CD4-positive, alpha-beta T cell treated with Interleukin-15 for 1 hour (primary cell): ENCODE measurements around the gene FTCD.

ENCODE experiments used
- DNase-seq: peaks from one replicate; pipeline ENCODE4 v3.0.0-alpha.2; 2020

FTCD gene

DNA sequence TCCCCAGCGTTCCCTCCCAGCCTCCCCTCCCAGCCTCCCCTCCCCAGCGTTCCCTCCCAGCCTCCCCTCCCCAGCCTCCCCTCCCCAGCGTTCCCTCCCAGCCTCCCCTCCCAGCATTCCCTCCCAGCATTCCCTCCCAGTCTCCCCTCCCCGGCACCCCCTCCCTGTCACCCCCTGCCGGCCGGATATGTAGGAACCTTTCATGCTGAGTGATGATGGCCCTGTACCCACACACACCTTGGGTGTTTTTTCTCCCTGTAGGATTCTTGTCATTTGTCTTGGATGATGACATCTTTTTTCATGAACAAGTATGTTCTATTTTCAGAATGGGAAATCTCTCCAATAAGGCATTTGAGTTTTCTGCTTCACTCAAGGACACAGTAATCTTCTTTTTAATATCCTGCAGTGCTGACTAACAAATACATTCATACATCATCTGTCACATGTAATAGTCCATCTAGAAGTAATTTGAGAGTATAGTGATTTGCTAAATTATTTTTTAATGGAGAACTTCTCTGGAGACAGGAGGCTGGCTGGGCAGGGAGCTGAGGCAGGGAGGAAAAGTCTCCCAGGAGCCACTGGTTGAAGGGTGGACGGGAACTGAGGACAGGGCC is 19.5 kb downstream of the FTCD start:
- DNase-seq: no peak

DNA sequence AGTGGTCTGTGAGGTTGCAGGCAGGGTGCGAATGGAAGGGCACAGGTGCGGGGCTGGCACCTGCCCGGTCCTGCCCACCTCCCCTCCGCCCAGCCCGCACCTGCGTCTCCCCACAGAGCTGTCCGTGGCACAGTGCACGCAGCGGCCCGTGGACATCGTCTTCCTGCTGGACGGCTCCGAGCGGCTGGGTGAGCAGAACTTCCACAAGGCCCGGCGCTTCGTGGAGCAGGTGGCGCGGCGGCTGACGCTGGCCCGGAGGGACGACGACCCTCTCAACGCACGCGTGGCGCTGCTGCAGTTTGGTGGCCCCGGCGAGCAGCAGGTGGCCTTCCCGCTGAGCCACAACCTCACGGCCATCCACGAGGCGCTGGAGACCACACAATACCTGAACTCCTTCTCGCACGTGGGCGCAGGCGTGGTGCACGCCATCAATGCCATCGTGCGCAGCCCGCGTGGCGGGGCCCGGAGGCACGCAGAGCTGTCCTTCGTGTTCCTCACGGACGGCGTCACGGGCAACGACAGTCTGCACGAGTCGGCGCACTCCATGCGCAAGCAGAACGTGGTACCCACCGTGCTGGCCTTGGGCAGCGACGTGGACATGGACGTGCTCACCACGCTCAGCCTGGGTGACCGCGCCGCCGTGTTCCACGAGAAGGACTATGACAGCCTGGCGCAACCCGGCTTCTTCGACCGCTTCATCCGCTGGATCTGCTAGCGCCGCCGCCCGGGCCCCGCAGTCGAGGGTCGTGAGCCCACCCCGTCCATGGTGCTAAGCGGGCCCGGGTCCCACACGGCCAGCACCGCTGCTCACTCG is 23.3 kb downstream of the FTCD start:
- DNase-seq: no peak

DNA sequence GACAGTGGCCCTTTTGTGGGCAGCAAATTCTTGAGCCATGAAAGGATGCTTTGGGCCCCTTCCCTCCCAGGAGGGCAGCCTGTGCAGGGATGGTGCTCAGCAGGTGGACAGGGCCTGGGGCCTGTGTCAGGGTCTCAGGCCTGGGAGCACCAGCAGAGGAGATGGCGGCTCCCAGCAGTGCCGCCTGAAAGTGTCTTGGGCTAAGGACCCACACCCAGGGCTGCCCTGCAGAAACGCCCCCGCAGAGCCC is 23.9 kb downstream of the FTCD start:
- no peak for DNase-seq

DNA sequence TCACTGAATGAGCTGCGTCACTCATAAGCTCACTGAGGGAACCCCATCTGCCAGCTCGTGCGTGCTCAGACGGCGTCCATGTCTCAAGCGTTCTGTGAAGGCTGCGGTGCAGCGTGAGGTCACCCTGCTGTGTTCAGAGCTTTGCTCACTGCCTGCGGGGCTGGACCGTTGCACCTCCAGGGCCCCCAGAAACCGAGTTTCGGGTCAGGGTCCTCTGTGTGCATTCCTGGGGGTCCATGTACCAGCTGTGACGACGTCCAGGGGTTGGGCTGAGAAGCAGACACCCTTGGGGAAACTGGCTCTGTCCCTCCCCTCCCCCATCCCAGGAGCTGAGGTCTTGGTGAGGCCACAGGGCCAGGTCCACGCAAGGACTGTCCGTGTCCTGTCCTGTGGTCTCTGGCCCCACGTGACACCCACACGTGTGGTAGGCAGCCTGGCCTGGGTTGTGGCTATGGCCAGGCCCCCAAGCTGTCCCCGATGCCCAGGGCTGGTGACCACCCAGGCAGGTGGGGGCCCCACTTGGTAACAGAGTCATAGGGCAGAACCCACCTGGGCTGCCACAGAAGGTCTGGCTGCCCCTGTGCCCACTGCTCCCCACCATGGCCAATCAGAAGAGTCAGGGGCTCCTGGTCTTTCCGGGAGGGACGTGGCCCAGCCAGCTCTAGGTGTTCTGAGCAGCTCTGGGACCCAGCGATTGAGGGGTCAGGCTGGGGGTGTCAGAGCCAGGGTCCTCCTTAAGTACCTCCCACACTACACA is 24.4 kb downstream of the FTCD start:
- DNase-seq: no peak

DNA sequence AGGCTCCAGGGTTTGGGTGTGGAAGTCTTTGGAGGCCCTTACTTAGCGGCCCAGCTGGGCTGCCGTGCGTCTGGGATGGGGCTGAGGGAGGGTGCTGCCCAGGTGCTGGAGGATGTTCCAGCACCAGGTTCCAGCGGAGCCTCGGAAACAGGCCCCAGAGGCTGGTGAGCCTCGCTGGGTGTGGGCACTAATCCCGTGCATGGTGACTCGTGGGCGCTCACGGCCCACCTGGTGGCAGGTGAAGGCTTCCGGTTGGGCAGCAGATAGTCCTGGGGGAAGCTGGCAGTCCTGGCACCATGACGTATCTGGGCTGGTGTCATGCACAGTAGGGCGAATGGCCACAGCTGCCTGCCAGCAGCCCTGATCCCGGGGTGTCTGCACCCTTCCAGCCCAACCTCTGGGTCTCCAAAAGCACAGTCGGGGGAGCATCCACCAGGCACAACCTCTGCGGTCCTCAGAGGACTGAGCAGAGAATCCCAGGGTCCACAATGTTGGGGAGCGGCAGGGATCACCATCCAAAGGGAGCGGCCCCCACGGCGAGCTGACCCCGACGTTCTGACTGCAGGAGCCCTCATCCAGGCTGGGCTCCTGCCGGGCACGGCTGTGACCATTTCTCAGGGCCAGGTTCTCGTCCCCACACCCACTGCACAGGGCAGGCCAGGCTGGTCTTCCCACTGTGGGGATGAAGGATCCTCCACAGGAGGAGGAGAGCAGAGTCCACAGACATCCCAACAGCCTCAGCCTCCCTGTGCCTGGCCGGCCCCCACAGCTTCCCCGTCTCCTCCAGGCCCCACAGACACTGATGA is 25.3 kb downstream of the FTCD start:
- DNase-seq: no peak

DNA sequence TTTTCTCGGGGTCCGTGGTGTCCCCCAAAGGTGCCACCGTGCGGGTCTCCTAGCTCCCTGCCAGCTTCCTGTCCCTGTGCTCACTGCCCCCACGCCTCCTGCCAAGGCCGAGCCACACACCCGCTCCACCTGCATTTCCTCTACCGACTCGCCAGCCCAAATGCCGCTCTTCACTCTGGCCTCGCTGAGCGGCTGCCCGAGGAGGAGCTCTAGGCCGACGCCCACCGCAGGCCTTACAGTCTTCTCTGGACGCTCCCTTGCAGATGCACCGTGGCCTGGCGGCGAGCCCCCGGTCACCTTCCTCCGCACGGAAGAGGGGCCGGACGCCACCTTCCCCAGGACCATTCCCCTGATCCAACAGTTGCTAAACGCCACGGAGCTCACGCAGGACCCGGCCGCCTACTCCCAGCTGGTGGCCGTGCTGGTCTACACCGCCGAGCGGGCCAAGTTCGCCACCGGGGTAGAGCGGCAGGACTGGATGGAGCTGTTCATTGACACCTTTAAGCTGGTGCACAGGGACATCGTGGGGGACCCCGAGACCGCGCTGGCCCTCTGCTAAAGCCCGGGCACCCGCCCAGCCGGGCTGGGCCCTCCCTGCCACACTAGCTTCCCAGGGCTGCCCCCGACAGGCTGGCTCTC is 26.3 kb downstream of the FTCD start:
- no peak for DNase-seq

DNA sequence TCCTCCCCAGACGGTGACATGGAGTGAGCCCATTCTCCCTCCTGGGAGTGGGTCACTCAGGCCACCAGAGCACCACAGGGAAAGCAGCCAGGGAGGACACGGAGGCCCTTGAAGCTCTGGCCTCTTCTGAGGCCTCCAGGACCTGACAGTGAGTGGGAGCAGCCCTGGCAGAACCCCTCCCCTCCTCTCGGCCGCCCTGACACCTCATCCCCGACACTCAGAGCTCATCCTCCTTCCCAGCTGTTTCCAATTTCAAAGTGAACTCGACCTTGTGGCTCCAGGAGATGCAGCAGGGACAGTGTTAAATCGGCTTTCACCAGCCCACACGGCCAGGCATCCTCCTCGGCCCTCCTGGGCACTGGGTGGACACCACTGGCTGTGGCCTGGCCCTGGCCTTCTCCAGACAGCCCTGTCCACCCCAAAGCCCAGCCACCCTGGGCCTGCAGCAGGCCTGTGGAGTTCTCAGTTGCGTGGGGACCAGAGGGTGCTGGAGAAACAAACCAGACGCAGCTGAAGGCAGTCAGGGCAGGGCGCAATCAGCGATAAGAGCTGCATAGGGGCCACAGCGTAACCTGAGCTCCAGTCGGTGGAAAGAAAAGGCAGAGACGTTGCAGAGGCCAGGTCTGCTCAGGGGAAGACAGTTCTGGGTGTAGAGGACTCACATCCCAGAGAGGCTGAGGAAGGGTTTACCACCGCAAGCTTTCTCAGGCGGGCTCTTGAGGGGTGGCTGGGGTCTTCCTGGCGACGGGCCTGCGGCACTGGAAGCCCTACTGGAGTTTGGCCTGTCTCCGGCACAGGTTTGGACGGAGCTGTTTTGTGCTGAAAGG is 27.1 kb downstream of the FTCD start:
- DNase-seq: no peak

DNA sequence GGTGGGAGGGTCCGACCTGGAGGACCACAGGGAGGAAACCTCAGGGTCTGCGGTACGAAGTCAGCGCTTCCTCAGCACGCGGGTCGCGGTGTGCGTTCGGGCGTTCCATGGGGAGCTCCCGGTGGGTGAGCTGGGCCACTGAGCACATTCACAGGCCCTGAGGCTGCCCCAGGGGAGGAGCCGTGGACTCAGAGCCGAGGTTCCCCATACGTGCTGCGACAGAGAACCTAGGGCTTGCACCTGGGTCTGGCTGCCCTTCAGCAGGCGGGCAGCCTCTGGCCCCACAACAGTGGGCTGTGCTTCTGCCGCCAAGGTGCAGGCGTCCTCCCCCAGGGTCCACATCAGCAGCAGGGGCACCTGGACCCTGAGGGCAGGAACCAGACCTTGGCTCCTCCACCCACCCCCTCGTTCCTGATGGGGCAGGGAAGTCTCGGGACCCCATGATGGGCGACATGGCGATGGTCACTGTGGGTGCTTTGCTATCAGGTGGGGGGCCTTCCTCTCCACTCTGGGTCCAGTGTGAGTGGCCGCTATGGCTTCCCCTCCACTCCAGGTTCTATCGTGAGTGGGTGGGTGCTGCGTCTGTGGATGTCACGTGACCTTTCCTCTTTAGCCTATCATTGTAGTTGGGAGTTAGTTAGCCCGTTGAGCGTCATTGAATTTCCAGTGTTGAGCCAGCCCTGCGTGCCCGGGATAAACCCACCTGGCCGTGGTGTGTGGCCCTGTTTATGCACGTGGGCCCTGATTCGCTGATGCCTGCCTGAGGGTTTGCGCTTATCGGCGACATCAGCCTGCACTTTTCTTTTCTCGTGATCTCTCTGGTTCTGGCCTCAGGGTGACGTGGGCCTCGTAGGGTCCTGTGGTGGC is 27.9 kb downstream of the FTCD start:
- peak; percentile 14 for DNase-seq

DNA sequence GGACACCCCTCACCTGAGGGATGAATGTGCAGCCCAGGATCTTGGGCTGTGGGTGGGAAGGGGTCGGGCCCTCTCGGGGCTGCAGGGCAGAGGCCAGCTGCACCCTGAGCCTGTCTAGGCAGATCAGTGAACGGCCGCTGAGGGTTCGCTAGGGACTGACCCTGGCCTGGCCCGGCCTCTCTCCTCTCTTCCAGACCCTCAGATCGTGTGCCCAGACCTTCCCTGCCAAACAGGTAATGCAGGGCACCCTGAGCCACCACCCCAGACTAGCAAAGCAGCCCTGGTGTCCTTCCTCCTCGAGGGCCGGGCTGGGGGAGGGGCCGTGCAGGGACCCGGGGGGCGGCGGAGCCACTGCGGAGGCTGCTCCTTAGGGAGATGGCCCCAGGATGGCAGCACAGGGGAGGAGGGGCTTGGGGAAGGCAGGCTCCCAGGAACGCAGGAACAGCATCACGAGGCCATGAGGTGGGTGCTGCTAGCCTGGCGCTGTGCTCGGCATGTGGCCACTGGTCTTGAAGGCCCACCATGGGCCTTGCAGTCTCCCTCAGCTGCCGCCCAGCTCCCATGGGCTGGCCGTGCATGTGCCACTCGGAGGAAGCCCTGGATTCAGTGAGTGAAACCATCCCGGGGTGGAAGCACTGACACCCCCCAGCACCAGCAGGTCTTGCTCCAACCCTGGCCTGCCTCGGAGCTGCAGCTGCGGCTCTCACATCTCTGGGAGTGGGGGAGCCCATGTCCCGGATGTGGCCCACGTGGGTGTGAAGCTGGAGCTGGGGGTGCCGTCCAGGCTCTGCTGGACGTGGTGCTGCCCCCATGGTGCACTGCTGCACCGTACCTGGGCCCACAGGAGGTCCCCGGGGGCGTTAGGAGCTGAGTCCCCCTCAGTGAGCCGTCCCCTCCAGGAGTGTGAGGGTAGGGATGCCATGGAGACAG is 28.8 kb downstream of the FTCD start:
- DNase-seq: peak; percentile 14

DNA sequence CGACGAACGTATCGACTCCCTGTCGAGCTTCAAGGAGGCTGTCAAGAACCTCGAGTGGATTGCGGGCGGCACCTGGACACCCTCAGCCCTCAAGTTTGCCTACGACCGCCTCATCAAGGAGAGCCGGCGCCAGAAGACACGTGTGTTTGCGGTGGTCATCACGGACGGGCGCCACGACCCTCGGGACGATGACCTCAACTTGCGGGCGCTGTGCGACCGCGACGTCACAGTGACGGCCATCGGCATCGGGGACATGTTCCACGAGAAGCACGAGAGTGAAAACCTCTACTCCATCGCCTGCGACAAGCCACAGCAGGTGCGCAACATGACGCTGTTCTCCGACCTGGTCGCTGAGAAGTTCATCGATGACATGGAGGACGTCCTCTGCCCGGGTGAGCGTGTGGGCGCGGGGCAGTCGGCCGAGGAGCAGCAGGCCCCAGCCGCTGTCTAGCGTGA is 29.5 kb downstream of the FTCD start:
- peak; percentile 7 for DNase-seq

DNA sequence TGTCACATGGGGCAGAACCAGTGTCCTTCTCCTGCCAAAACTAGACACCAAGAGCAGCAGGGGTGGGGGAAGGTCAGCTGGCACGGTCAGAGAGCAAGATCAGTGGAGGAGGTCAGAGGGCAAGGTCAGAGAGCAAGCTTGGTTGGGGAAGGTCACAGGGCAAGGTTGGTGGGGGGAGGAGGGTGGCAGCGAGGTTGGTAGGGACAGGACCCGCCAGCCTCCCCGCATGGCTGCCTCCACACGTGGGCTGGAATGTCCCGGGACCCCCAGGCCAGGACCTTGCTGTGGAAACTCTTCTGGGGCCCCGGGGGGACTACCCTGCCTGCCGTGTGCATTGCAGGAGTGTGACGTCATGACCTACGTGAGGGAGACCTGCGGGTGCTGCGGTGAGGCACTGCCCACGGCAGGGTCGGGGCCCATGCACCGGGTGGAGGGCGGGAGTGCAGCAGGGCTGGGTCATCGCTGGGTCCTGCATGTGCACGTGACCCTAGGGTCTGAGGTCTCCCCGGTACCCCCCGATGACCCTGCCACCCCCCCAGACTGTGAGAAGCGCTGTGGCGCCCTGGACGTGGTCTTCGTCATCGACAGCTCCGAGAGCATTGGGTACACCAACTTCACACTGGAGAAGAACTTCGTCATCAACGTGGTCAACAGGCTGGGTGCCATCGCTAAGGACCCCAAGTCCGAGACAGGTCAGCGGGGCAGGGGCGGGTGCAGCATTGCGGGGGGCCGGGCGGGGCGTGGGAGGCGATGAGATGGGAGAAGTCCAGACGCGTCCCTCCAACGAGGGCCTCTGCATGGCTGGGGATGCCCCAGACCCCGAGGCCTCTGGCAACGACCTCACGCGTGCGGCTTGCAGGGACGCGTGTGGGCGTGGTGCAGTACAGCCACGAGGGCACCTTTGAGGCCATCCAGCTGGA is 30.2 kb downstream of the FTCD start:
- DNase-seq: peak; percentile 11

DNA sequence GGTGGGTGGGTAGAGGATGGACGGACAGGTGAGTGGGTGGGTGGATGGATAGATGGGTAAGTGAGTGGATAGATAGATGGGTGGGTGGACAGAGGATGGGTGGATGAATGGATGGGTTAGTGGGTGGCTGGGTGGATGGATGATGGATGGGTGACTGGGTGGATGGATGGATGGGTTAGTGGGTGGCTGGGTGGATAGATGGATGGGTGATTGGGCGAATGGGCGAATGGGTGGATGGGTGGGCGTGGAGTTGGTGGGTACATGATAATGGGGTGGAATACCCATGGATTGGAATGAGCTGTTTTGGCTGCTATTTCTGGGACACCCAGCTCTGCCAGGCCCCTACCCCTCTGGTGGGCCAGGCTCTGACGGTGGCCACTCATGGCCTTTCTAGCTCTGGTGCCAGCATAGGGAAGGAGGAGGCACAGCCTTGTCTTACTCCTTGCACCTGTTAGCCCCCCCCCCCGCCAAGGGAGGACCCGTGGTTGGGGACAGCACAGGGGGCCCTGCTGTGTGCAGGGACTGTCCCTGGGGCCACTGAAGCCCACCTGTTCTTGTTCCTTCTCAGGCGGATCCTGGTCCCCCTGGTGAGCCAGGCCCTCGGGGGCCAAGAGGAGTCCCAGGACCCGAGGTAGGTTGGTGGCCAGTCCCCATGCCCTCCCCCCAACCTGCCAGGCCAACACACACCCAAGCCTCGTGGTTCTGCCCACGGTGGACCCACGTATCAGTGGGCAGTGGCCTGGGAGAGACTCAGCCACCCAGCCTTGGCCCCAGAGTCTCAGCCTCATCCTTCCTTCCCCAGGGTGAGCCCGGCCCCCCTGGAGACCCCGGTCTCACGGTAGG is 31.1 kb downstream of the FTCD start:
- peak; percentile 12 for DNase-seq

DNA sequence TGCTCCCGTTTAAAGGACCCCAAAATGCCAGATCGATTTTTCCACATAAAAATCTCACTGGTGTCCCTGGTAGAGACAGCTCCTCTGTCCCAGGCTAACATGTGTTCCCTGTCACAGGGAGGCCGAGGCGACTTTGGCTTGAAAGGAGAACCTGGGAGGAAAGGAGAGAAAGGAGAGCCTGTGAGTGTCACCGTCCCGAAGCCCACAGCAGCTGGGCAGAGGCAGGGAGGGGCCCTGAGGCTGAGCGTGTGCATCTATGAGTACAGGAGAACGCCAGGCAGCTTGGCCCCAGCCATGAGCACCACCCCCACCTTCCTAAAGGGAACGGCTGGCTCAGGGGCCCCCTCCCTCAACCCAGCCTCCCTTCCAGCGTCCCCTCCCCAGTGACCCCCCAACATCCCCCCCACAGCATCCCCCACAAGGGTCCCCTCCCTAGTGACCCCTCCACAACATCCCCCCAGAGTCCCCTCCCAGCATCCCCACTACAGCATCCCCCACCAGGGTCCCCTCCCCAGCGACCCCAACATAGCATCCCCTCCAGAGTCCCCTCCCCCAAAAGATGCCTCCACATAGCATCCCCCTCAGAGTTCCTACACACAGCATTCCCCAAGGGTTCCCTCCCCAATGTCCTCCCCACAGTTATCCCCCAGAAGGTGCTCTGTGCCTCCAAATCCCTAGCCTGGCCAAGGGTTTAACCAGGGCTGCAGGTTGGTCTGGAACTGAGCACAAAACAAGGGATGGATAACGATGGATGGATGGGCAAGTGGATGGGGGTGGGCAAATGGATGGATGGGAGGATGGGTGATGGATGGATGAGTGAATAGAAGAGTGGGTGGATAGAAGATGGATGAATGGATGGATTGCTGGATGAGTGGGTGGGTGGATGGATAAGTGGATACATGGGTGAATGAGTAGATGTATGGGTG is 32.4 kb downstream of the FTCD start:
- DNase-seq: no peak

DNA sequence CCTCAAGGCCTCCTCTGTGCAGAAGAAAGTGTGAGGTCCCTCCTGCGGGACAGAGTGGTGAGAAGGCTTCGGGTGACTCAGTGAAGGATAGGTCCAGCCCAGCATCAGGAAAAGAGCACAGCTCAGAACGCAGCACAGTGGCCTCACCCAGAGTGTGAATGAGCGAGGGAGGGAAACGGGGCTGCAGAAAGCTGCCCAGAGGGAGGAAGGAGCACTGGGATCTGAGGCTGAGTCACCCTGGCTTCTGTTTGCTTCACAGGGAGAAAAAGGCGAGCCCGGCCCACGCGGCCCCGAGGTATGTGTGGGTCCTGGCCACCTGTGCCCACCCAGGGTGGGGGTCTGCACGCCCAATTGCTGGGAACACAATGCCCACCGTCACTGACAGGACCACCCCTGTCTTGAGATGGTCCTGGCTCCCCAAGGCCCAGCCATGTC is 33.1 kb downstream of the FTCD start:
- no peak for DNase-seq

DNA sequence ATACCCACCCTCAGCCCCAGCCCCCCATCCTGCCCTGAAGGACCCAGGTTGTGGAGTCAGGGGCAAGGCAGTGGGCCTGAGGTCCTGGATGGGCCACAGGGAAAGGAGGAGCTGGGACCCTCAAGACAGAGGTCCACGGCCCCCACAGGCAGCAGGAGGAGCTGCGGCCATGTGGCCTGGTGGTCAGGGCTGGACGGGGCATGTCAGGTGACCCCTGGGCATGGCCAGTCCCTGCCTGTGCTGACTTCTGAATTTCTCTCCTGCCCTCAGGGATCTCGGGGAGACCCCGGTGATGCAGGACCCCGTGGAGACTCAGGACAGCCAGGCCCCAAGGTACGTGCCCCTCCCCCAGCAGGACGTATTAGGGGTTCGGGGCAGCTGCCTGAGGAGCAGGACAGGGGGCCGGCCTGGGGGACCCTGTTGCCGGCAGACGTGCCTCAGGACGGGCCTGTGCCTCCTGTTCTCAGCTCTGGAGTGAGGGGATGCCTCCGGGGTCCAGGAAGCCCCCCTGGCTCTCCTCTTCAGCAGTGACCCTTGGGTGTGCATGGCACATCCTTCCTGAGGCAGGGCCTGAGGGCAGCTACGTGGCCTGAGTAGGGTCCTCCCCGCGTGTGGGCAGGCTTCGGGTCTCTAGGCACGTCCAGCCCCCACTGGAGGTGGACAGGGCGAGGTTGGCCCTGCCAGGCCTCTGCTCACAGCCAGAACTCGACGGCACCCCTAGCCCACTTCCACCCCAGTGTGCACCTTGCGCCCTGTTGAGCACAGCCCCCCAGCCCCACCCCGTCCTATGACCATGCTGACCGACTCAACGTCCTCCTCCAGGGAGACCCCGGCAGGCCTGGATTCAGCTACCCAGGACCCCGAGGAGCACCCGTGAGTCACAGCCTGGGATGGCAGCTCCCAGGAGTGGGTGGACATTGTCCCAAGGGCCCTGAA is 33.8 kb downstream of the FTCD start:
- DNase-seq: peak; percentile 5
